HepG2 (cell line): ENCODE measurements around the gene SLC25A44. TPM values are rescaled to one million over a fixed set of nuclear protein-coding genes. Genes with fewer than 3 reads are reported as not detected.
A peak's percentile ranks its signal among the peaks of the same experiment; 100 is the strongest.

Experiments
- ATAC-seq: fragments of 200-7000 bp; cut with Tn5 transposase; 3 replicates; pipeline ENCODE4 v1.9.1; 2020; ENCODE audit warnings: mild to moderate bottlenecking, moderate library complexity
- BruUV-seq: library from RNA; stranded (reverse); fragments of 400-500 nt; replicated peaks from 2 replicates; lab custom pipeline; 2021; lab: Mats Ljungman, UMichigan
- CTCF ChIA-PET: fragments of 300-600 bp; formaldehyde crosslinking; extraction: SDS; loops from one replicate; lab custom pipeline; 2021; ENCODE audit warnings: low total read pairs, inconsistent platforms, low intra/inter-chr PET ratio; lab: Yijun Ruan, JAX
- POLR2A ChIA-PET: fragments of 350-600 bp; sonication (Branson Sonifier 250); formaldehyde crosslinking; loops from one replicate; lab custom pipeline; 2020; ENCODE audit warnings: antibody characterized with exemption, inconsistent platforms; lab: Yijun Ruan, JAX
- DNase-seq: peaks from one replicate; pipeline ENCODE4 v3.0.0-alpha.2; 2015; ENCODE audit warnings: low spot score
- FAIRE-seq: peaks from 3 replicates; lab custom pipeline; 2011; peaks lifted over from hg19 to GRCh38; lab: Jason Lieb, UNC
- H2AFZ ChIP-seq: one replicate; pipeline ENCODE4 v1.6.1; 2011; ENCODE audit warnings: low read length, inconsistent platforms
- H3K27ac ChIP-seq: fragments of 300-600 bp; 3 replicates; pipeline ENCODE4 v1.8.0; 2011; ENCODE audit warnings: mixed run types, mild to moderate bottlenecking, mixed read lengths, low read length, inconsistent platforms; ENCODE audit not compliant: insufficient read depth; ENCODE audit errors: extremely low read length
- H3K27me3 ChIP-seq, 2 experiments: fragments of 200-600 bp in 1 of 2; 2 replicates in 1 of 2; 3 replicates in 1 of 2; pipeline versions ENCODE4 v1.6.0 to v1.8.0; 2011; ENCODE audit warnings: low read length in 2 of 2, mild to moderate bottlenecking in 2 of 2, moderate library complexity in 2 of 2, inconsistent platforms in 1 of 2; ENCODE audit not compliant: insufficient read depth in 2 of 2, control insufficient read depth in 1 of 2
- H3K36me3 ChIP-seq, 2 experiments: fragments of 200-600 bp in 1 of 2; replicated peaks in 1 of 2; 2 replicates in 1 of 2; 3 replicates in 1 of 2; pipeline versions ENCODE4 v1.5.1 to v1.8.0; 2011; ENCODE audit warnings: low read length in 2 of 2, inconsistent platforms in 1 of 2; ENCODE audit not compliant: insufficient read depth in 2 of 2, control insufficient read depth in 1 of 2
- H3K4me1 ChIP-seq: 2 replicates; pipeline ENCODE4 v1.5.1; 2012; ENCODE audit warnings: low read length, inconsistent platforms; ENCODE audit not compliant: insufficient read depth
- H3K4me2 ChIP-seq: 2 replicates; pipeline ENCODE4 v1.6.0; 2011; ENCODE audit warnings: low read depth, low read length, inconsistent platforms
- H3K4me3 ChIP-seq, 3 experiments: fragments of 200-600 bp in 1 of 3; sonication (generic), shearing (Covaris generic) in 1 of 3; replicated peaks in 1 of 3; 2 replicates each; pipeline ENCODE4 v1.5.1; 2011 to 2016; ENCODE audit warnings: low read length in 3 of 3, inconsistent platforms in 2 of 3, low read depth in 2 of 3, mild to moderate bottlenecking in 2 of 3, control low read depth in 1 of 3, mixed read lengths in 1 of 3; ENCODE audit not compliant: insufficient read depth in 1 of 3
- H3K79me2 ChIP-seq: one replicate; pipeline ENCODE4 v1.6.1; 2011; ENCODE audit warnings: low read length, inconsistent platforms; ENCODE audit not compliant: insufficient read depth
- H3K9ac ChIP-seq: 2 replicates; pipeline ENCODE4 v1.6.0; 2011; ENCODE audit warnings: mild to moderate bottlenecking, low read depth, low read length, inconsistent platforms; ENCODE audit not compliant: insufficient read depth
- H3K9me3 ChIP-seq: 2 replicates; pipeline ENCODE4 v1.5.1; 2012; ENCODE audit warnings: mild to moderate bottlenecking, low read length
- H4K20me1 ChIP-seq: 2 replicates; pipeline ENCODE4 v1.6.0; 2011; ENCODE audit warnings: inconsistent platforms, mild to moderate bottlenecking, low read length, moderate library complexity; ENCODE audit not compliant: insufficient read depth
- CAMTA2 ChIP-seq: sonication (generic); formaldehyde crosslinking; IDR thresholded peaks from 2 replicates; pipeline ENCODE4 v1.4.0; 2020; ENCODE audit warnings: mild to moderate bottlenecking, missing genetic modification reagents, borderline replicate concordance
- MYC ChIP-seq: sonication (generic); formaldehyde crosslinking; IDR thresholded peaks from 2 replicates; pipeline ENCODE4 v1.9.0; 2021; ENCODE audit warnings: missing genetic modification reagents, borderline replicate concordance
- NR2F6 ChIP-seq, 2 experiments: IDR thresholded peaks; 2 replicates each; pipeline ENCODE4 v1.6.1; 2016; ENCODE audit warnings: antibody characterized with exemption in 1 of 2, mild to moderate bottlenecking in 1 of 2
- TARDBP ChIP-seq: sonication (generic); formaldehyde crosslinking; IDR thresholded peaks from 2 replicates; pipeline ENCODE4 v1.8.0; 2022; ENCODE audit warnings: mild to moderate bottlenecking, missing genetic modification reagents
- ZBTB14 ChIP-seq: sonication (generic); formaldehyde crosslinking; IDR thresholded peaks from 2 replicates; pipeline ENCODE4 v1.4.0; 2020; ENCODE audit warnings: missing genetic modification reagents
- ZFP91 ChIP-seq: sonication (generic); formaldehyde crosslinking; IDR thresholded peaks from 2 replicates; pipeline ENCODE4 v1.9.0; 2022; ENCODE audit warnings: missing genetic modification reagents, mild to moderate bottlenecking, borderline replicate concordance
- ZFX ChIP-seq: sonication (generic); formaldehyde crosslinking; IDR thresholded peaks from 2 replicates; pipeline ENCODE4 v1.4.0; 2020; ENCODE audit warnings: mild to moderate bottlenecking, low read depth, missing genetic modification reagents, moderate library complexity
- ZNF224 ChIP-seq: sonication (generic); formaldehyde crosslinking; IDR thresholded peaks from 2 replicates; pipeline ENCODE4 v1.5.0; 2020; ENCODE audit warnings: mild to moderate bottlenecking, missing genetic modification reagents
- ZNF263 ChIP-seq: sonication (generic); formaldehyde crosslinking; IDR thresholded peaks from 2 replicates; pipeline ENCODE4 v1.4.0; 2020; ENCODE audit warnings: missing genetic modification reagents
- ZNF280B ChIP-seq: sonication (generic); formaldehyde crosslinking; IDR thresholded peaks from 2 replicates; pipeline ENCODE4 v1.5.0; 2020; ENCODE audit warnings: missing genetic modification reagents, mild to moderate bottlenecking, borderline replicate concordance
- ZNF382 ChIP-seq: sonication (generic); formaldehyde crosslinking; IDR thresholded peaks from 2 replicates; pipeline ENCODE4 v1.5.0; 2020; ENCODE audit warnings: missing genetic modification reagents, mild to moderate bottlenecking, borderline replicate concordance
- ZNF547 ChIP-seq: sonication (generic); formaldehyde crosslinking; IDR thresholded peaks from 2 replicates; pipeline ENCODE4 v1.5.1; 2020; ENCODE audit warnings: mild to moderate bottlenecking, missing genetic modification reagents
- ZNF598 ChIP-seq: sonication (generic); formaldehyde crosslinking; IDR thresholded peaks from 2 replicates; pipeline ENCODE4 v1.5.1; 2020; ENCODE audit warnings: mild to moderate bottlenecking, missing genetic modification reagents, borderline replicate concordance
- ZNF687 ChIP-seq: sonication (generic); formaldehyde crosslinking; IDR thresholded peaks from 2 replicates; pipeline ENCODE4 v1.5.1; 2020; ENCODE audit warnings: mild to moderate bottlenecking, missing genetic modification reagents, moderate library complexity
- WGBS: methylation state at CpG from one replicate; pipeline ENCODE4 v1.1.6; 2017; ENCODE audit warnings: low lambda C conversion rate; 5-methylcytosine and 5-hydroxymethylcytosine counted together
- in situ Hi-C: cut with HindIII; loops from 2 replicates; pipeline ENCODE4 v1.10.0; 2017; ENCODE audit warnings: low pct_unique_long_range_greater_than_20kb; ENCODE audit not compliant: extremely low pct_ligation_motif_present
- intact Hi-C: fragments of 100-400 bp; cut with micrococcal nuclease; formaldehyde crosslinking; loops from one replicate; pipeline ENCODE4 v1.10.0; 2022; ENCODE audit not compliant: unreplicated experiment
- polyA plus RNA-seq, 8 experiments: library from polyadenylated mRNA; depleted of rRNA in 3 of 8; stranded (reverse) in 7 of 8; unstranded in 1 of 8; fragments of >200 nt; fragmentation: Illumina TruSeq in 4 of 8; extraction: Trizol in 4 of 8; gene quantifications; 2 replicates each; pipeline versions ENCODE4 v1.2.1 to v1.2.3, GENCODE V29; 2011 to 2016; ENCODE audit warnings: low read depth in 4 of 8, missing spikeins in 1 of 8, mixed read lengths in 1 of 8; ENCODE audit not compliant: insufficient read depth in 1 of 8
- total RNA-seq, 5 experiments: library from RNA; depleted of rRNA; stranded (reverse); fragments of >200 nt; fragmentation: Illumina TruSeq; extraction: Trizol; gene quantifications; 2 replicates each; pipeline ENCODE4 v1.2.3, GENCODE V29; 2016; ENCODE audit warnings: low read depth in 1 of 5

Gene SLC25A44
- total and polyA plus RNA-seq, 2 of the 13 experiments (the other 11 are each of a cell fraction or from before 2014, with no cell fraction given) = 10.7 to 13.4 TPM

DNA sequence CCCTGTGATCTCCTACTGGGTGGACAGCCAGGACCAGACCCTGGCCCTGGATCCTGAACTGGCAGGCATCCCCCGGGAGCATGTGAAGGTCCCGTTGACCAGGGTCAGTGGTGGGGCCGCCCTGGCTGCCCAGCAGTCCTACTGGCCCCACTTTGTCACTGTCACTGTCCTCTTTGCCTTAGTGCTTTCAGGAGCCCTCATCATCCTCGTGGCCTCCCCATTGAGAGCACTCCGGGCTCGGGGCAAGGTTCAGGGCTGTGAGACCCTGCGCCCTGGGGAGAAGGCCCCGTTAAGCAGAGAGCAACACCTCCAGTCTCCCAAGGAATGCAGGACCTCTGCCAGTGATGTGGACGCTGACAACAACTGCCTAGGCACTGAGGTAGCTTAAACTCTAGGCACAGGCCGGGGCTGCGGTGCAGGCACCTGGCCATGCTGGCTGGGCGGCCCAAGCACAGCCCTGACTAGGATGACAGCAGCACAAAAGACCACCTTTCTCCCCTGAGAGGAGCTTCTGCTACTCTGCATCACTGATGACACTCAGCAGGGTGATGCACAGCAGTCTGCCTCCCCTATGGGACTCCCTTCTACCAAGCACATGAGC, 17.2 kb upstream of the SLC25A44 start:
- WGBS = no CpG with 5 or more reads among the region's 12 CpGs
- intact Hi-C loops (no loop called here), in situ Hi-C loops (no loop called here)
- H3K9ac ChIP-seq = no peak overlapping the region
- no peaks in the 10 kb centered on the region for H4K20me1 ChIP-seq
- no peak for DNase-seq
- no peak overlapping the region for H3K27ac ChIP-seq
- H3K4me3 ChIP-seq = peak overlapping the region in 1 of 3 experiments; percentile 46; a peak in 1 of 6 replicates
- ChIA-PET POLR2A (interaction anchor here (0.8 to 3.8 kb wide), 2 partner anchors 36 to 49 kb away, joined by 3 to 19 read pairs; partner anchors contain the start of gene PMF1), CTCF (no interaction called here)
- ATAC-seq = peak; percentile 12
- H3K79me2 ChIP-seq = no peaks in the 10 kb centered on the region
- H3K4me1 ChIP-seq = peaks cover 90% of the 10 kb centered on the region
- H2AFZ ChIP-seq = no peak overlapping the region
- peak overlapping the region; percentile 60 for H3K4me2 ChIP-seq
- no peak for FAIRE-seq
- no peaks in the 10 kb centered on the region for H3K27me3 ChIP-seq
- H3K9me3 ChIP-seq = no peaks in the 10 kb centered on the region
- no peaks in the 10 kb centered on the region for H3K36me3 ChIP-seq
- no TSS peak for BruUV-seq
- TF ChIP-seq NR2F6 (IDR thresholded peaks at IDR 0.05) (no peak), NR2F6 (CRISPR knock-in tag; IDR thresholded peaks at IDR 0.05) (no peak), ZNF687 (CRISPR knock-in tag) (peak; percentile 75), TARDBP (CRISPR knock-in tag) (0 out of 2 replicates have a peak, but pooled peaks have one; percentile 36), MYC (0 out of 2 replicates have a peak, but pooled peaks have one; percentile 32), ZNF224 (no peak), ZFP91 (peak; percentile 77; the same call in 1 of the 2 replicates), ZNF263 (CRISPR knock-in tag) (peak; percentile 62; the same call in 1 of the 2 replicates), ZNF382 (CRISPR knock-in tag) (no peak), CAMTA2 (CRISPR knock-in tag) (0 out of 2 replicates have a peak, but pooled peaks have one; percentile 18), ZFX (CRISPR knock-in tag) (0 out of 2 replicates have a peak, but pooled peaks have one; percentile 25), ZBTB14 (CRISPR knock-in tag) (no peak), ZNF280B (CRISPR knock-in tag) (0 out of 2 replicates have a peak, but pooled peaks have one; percentile 33), ZNF547 (CRISPR knock-in tag) (0 out of 2 replicates have a peak, but pooled peaks have one; percentile 20), ZNF598 (CRISPR knock-in tag) (peak; percentile 30; the same call in 1 of the 2 replicates)
